HG02884 (cell line): ENCODE data around the gene CYP2C9.

ENCODE experiments used
- ATAC-seq: cut with Tn5 transposase; IDR thresholded peaks from one replicate; pipeline ENCODE4 v1.9.1; 2021; ENCODE audit warnings: mild to moderate bottlenecking, moderate library complexity; ENCODE audit not compliant: unreplicated experiment

The CYP2C9 gene

GRCh38 chr10:95035332-95036295 is 97.2 kb downstream of the CYP2C9 start:
- ATAC-seq = no peak

DNA sequence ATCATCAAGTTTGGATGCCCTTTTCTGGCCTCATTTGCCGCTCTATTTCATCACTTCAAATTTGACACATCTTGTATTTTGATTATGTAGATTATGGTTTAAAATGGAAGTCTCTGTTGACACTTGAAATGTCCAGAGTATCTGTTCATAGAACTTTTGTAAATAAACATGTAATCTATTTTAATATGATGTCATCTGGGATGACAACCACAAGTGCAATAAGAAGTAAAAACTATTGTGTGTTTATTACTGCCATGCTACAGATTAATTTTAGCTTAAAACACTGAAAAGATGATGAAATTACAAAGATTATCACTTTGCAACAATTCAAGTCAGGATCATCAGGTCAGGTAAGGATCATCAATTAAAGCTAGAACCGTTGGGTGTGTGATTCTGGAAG is 100.8 kb downstream of the CYP2C9 start:
- ATAC-seq = no peak
